NCI-H460 (cell line): Measurements from ENCODE around the gene TTC28. TPM values are rescaled to one million over a fixed set of nuclear protein-coding genes. Genes with fewer than 3 reads are reported as not detected.

Experiments used
- DNase-seq: peaks from one replicate; pipeline ENCODE4 v3.0.0-alpha.2; 2016; ENCODE audit warnings: low read depth; ENCODE audit errors: extremely low read depth
- total RNA-seq: library from RNA; depleted of rRNA; stranded (reverse); fragments of >200 nt; shearing (Covaris generic); gene quantifications from 2 replicates; pipeline ENCODE4 v1.2.3, GENCODE V29; 2014

Gene TTC28
- total RNA-seq, 1 experiment from 2014 or later, result 6.6 TPM

DNA sequence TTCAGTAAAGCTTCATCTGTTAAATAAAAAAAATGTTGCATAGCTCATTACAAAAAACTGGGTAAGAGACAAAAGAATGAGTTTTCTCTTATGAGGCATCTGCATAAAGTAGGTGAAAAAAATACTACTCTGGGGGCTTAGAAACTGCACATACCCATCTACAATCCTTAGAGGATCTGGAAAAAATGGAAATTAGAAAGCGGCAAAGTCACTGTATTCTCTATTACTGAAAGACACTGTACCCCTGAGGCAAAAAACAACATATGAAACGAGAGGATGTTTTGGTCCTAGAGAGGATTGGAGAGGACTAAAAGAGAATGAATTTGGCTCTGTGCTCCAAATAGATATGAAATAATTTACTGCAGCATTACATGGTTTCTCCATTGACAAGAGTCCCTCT, 553.8 kb downstream of the TTC28 start:
- no peak for DNase-seq

DNA sequence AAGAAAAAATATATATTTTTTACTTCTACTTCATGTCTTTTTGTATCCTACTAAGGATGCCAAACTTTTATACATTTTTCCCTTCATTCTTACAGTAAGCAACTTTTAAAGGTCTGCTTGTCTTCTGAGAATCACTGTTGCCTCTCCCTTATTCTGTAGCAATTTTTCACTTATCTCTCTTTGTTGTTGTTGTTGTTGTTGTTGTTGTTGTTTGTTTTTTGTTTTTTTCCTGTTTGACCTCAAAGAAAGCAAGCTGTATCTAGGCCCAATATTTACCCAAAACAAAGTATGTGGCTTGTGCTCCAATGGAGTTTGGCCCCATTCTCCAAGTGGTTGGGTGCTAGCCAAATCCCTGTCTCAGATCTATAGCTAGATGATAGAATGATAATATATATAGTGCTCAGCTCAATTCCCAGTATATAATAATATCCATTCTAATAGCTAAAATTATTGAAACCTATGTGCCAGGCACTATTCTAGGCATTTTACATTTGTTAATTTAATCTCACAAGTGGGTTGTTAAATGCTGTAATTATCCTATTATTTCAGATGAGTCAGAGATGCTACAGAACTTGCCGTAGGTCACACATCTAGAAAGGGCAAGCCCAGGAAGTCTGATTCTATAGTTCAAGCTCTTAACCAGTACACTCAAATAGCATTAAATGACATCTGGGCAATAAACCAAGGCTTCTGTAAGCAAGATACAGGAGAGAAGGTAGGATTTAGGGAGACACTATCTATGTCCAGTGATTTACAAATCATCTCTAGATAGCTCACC, 555.5 kb downstream of the TTC28 start:
- DNase-seq, result no peak

DNA sequence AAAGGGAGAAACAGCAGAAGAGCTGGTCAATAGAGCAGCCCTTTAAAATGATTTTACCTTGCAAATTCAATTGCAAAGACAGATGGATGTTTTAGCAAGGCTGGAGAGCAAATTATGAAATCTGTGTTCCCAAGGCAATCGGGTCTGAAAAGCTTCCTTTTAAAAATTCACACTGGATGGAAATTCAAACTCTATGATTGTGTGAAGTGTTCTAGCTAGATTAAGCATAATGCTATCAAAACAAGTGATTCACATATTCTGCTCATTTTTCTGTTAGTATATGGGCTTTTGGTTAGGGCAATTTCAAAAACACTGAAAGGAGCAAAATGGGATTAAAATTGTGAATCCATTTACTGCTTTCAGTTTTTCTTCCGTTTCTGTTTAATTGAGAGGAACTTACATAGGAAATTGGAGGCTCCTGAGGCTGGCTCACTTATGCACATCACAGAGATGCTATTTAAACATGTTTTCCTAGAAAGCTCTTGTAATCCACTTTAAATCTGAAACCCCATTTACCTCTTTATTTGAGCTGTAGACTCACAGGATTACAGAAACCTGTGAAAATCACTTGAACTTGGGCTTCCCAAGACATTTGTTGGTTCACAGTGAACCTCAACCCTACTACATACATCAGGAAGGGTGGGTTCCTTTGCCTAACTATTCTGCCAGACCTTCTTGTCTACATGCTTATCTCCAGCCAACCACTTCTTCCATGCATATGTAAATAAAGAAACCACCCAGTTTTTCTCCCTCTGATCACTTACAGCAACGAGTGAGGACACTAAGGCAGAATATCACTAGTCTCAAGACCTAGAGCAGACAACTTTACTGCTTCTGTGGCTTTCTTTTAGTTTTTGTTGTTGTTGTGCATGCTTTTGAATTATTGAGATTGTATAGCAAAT, 558.7 kb downstream of the TTC28 start:
- DNase-seq, result no peak

DNA sequence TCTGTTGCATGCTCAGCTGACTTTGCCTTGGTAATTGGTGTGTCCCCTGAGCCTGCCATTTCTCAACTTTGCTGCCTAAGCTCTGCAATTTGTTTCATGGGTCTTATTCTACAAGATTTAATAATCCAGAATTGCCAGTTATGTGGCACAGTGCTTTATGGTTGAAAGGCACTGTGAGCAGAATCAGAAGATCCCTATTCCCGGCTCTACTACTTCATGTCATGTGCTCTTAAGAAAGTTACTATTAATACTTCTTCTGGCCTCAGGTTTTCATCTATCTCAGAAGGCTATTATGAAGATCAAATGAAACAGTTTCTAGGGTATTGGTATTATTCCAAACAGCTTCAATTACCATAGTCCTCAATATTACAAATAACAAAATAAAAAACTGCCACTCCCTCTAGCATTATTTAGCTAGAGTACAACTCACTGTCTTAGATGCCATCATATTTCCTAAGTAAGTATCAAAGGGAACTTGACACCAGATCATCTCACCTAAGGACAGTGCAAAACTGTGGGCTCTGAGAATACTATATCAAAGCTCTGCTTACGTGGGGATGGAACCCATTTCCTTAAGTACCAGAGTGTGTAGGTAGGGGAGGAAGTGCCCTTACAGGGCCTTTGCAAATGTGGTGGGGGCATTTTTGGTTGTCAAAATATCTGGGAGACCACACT, 560.5 kb downstream of the TTC28 start:
- DNase-seq, result no peak

DNA sequence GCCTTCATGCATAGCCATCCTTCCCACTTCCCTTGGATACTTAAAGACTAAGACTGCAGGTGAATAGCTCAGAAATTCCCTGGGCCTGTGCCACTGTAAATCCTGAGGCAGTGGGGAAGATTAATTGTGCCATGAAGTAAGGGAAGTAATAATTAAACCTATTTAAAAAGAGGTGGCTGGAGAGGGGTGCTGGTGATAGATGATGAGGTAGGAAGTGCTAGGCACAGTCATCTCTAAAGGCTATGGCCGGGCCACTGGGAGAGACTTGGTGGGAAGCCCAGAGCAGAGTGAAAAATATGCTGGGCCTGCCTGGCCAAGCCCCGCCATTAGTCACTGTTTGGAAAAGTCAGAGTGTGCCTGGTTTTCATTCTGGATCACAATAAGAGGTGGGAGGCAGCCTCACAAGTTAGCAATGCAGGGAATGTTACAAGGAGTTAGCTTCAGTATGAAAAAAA, 563.4 kb downstream of the TTC28 start:
- no peak for DNase-seq

DNA sequence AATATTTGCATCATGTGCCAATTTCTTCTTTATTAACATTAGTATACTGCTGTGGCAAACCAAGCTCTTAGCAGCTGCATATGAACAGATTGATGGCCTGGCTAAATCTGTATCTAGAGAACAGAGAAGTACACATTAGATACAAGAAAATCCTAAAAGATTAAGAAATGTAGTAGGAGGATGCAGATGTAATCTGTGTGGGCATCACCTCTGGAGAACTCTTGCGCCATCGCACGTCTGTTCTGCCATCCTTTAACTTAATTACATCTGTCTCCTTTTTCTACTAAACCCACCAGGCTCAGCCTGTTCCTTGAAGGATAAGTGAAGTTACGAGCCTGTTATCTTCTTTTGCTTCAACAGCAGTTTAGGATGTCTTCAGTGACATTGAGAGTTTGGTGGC, 564.2 kb downstream of the TTC28 start:
- DNase-seq, result no peak

DNA sequence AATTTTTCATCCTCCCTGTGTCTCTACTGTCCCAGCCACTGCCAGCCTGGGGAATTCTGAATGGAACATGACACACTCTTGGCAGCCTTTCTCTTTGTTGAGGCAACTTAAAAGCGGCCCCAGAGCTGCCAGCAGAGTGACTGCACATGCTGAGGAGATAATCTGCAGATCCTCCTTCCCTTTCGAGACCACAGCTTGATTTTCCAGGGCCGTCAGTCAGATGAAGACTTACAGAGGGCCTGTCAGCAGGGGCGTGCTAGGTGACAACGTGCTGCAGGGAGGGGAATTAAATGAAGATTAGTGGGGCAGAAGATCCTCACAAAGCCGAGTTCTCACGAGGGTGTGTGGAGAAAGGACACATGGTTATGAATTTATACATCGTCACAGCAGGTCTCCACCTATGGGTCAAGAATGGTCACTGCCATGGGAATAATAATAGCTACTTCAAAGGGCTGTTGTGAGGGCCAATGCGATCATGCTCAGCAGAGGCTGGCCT, 567.0 kb downstream of the TTC28 start:
- peak; percentile 7 for DNase-seq

DNA sequence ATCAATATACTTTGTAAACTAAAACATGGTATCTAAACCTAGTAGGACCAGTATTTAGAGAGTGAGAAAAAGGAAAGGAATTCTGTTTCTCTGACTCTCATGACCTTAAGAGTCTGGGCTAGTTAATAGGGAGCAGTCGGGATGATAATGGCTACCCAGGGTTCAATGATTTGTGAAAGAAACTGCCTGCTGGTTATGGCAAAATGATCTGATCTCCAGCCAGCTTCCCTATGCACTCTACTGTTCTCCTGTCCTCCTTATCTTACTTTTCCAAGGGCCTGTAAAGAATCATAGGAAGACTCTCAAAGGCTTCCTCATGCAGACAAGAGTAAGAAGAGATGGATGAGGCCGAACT, 567.5 kb downstream of the TTC28 start:
- no peak for DNase-seq

- no peak for DNase-seq
These were observed 568.0 kb downstream of the TTC28 start for GRCh38 chr22:28111501-28112189.

DNA sequence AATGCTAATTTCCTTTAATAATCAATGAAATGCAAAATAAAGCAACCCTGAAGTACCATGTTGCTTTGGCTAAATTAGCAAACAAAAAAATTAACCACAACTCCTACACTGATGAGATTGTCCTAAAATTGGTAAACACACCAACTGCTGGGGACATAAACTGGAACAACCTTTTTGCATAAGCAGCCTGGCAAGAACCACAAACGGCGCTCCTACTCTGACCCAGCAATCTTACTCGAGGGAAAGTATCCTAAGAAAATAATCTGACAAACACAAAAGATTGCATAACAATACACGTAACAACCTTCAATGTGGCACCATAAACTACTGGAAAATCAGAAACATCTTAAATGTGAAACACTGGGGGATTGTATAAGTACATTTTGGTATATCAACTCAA, 570.8 kb downstream of the TTC28 start:
- DNase-seq, result no peak

DNA sequence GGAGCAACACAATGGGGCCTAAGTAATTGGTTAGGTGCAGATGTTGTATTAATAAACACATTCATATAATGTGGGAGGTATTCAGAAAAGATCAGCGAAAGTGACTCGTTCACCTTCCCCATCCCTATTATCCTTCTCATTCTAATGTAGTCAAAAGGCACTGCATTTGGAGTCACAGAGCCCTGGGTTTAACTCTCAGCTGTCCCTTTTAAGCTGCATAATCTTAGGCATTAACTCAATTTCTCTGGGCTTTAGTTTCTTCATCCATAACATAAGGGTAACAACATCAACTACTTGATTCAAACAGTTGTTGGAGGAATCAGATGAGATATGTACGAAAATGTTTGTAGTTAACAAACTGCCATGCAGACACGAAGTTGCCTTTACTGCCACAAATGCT, 573.0 kb downstream of the TTC28 start:
- DNase-seq, result no peak

GRCh38 chr22:28105988-28106387, 573.7 kb downstream of the TTC28 start:
- no peak for DNase-seq

GRCh38 chr22:28105413-28105812, 574.2 kb downstream of the TTC28 start:
- DNase-seq, result no peak

GRCh38 chr22:28103596-28103995, 576.0 kb downstream of the TTC28 start:
- no peak for DNase-seq

DNA sequence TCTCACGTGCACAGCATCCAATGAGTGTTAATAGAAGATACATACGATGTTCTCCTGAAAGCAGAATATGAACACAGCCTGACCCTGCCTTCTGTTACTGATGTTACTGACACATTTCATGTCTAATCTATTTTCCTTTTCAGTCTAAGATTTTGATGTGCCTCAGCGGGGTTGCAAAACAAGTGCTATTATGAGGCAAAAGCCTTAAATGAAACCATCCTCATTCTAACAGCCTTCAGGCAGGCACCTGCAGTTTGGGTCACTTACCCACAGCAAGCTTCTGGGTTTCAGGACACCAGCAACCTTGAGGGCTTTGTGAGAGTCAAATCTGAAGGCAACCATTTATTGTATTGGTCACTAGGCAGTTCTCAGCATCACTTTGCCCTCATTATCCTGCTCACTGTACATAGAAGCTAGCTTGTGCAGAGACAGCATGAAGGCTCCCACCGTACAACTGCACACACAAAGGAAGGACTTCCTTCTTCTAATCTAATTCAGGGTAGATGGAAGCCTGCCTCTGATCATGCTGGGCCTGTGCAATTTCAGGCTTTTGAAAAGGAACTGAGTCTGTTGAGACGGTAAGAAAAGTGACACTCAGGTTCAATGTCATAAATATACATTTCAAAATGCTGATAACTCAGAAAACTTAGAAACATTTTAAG, 577.4 kb downstream of the TTC28 start:
- no peak for DNase-seq

- no peak for DNase-seq
These were observed 582.0 kb downstream of the TTC28 start for GRCh38 chr22:28097627-28098026.

- DNase-seq, result no peak
These were observed 583.5 kb downstream of the TTC28 start for GRCh38 chr22:28096161-28096560.

DNA sequence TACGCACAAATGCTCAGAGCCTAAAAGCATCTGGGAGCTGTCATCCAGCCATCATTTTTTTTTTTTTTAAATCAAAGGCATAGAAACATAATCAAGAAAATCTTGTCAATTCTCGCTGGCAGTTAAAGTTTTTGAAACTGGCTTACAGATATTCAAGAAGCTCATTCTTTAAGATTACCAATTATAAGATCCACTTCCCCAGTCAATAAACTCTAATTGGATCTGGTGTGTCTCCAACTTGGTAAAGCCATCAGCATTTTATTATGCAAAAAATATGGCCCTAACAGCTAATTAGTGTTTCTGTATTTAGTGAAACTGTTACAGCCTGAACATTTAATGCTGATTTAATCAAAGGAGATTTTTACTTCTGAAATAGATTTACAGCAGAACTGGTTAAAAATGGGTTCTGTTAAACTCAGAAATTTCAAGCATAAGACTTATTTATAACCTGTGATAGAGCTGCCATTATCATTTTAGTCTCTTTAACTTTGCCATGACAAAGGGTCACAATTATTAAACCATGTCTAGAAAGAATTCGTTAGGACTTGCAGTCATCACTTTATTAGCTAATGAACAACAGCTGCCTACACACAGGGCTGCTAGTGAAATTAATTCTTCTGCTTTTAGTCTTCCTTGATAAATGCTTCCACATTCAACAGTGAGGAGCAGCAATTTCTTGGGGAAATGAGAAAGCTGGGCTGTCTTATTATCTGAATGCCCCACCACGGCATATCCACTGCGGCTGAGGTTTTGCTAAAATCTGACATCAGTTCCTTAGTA, 584.1 kb downstream of the TTC28 start:
- DNase-seq, result no peak

DNA sequence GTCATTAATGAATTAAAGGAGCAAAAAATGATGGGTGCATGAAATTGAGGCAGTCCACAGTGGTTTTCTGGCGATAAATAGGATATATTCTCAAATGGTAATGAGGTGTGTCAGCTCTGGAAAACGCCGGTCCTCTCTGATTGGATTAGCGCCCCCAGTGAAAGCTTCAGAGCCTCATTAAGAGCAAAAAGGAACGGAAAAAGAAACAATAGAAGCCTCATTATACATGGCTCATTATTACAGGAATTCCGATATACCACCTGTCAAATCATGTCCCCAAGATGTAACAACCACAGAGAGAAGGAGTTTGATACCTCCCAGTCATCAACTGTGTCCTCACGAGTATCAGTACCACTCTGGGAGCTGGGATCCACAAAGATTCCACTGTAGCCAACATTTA, 584.9 kb downstream of the TTC28 start:
- DNase-seq, result no peak
